Measurements from ENCODE around the gene SFXN1. TPM values are rescaled to one million over a fixed set of nuclear protein-coding genes. Genes with fewer than 3 reads are reported as not detected.

The SFXN1 gene
- total RNA-seq, 4 donors from 2014 or later = 28.0 to 48.1 (median 36.0) TPM

DNA sequence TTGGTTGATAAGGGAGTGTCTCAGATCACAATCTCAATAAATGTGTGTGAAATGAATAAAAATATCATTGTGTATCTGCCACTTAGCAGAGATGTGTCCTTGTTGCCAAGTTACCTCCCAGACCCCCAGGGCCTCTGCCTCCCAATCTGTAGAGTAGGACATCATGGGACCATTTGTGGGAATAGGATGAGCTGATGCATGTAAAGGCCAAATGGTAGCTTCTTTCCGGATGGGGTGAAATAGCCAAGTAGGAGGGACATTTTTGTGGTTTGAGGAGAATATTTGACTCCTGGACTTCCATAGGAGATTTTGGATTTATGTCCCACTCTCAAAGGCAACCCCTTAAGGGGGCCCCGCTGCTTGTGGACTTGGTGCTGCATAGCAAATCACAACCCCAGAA, 96.9 kb downstream of the SFXN1 start:
- no peak overlapping the region for H3K27ac ChIP-seq
- no peaks in the 10 kb centered on the region for H3K27me3 ChIP-seq
- whole genome bisulfite sequencing, 2 donors = 89 to 100% methylated on average over 2 of the region's 2 CpGs
- DNase-seq = no peak
- no peaks in the 10 kb centered on the region for H3K4me1 ChIP-seq
- intact Hi-C loops (cut with DNase I) = no loop called here
- no peaks in the 10 kb centered on the region for H3K36me3 ChIP-seq
- no peaks in the 10 kb centered on the region for H3K9me3 ChIP-seq
- H3K4me3 ChIP-seq (replicated peaks in 1 of 3) = no peak overlapping the region
- TF ChIP-seq CTCF (IDR thresholded peaks at IDR 0.05) = no peak
- no peak for TF ChIP-seq POLR2A (IDR thresholded peaks at IDR 0.05)

DNA sequence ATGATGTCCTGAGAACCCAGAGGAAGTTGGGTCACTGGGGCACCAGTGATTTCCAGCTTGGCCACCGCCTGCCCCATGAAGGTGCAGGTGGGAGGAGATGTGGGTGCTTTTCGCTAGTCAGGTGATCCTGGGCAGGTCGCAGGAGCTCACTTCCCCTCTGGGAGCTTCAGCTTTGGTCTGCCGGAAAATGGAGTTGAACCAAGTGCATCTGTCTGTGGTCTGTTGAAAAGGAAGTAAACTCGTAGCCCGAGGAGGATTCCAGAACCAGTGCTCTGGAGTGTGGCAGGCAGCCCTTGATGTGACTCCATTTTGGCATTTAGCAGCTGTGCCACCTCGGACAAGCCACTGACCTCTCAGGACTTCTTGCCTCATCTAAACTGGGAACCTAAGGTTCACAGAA, 97.7 kb downstream of the SFXN1 start:
- H3K9me3 ChIP-seq = no peaks in the 10 kb centered on the region
- H3K36me3 ChIP-seq = no peaks in the 10 kb centered on the region
- H3K4me1 ChIP-seq = no peaks in the 10 kb centered on the region
- intact Hi-C loops (cut with DNase I) = no loop called here
- no peak for TF ChIP-seq CTCF (IDR thresholded peaks at IDR 0.05)
- TF ChIP-seq POLR2A (IDR thresholded peaks at IDR 0.05) = no peak
- WGBS, 2 donors = 56 to 69% methylated on average over 5 to 6 of the region's 7 CpGs
- H3K4me3 ChIP-seq (replicated peaks in 1 of 3) = no peak overlapping the region
- no peaks in the 10 kb centered on the region for H3K27me3 ChIP-seq
- no peak for DNase-seq
- no peak overlapping the region for H3K27ac ChIP-seq

DNA sequence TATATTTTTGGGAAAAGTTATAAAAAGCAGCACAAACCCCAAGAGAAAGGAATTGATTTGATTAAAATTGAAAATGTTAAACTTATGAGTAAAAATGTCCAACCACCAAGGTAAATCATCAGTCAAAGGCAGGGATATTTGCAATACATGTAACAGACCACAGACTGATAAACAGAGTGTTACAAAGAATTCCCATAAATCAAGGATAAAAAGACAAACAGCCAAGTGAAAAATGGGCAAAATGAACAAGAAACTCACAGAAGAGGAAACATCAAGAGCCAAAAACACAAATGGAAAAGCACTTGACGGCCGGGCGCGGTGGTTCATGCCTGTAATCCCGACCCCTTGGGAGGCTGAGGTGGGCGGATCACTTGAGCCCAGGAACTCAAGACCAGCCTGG, 98.2 kb downstream of the SFXN1 start:
- intact Hi-C loops (cut with DNase I) = no loop called here
- 57 to 64% methylated on average over 6 of the region's 6 CpGs for whole genome bisulfite sequencing, 2 donors
- TF ChIP-seq POLR2A (IDR thresholded peaks at IDR 0.05) (no peak), CTCF (IDR thresholded peaks at IDR 0.05) (no peak)
- H3K9me3 ChIP-seq = no peaks in the 10 kb centered on the region
- H3K27me3 ChIP-seq = no peaks in the 10 kb centered on the region
- no peak for DNase-seq
- H3K4me3 ChIP-seq (replicated peaks in 1 of 3) = no peak overlapping the region
- no peaks in the 10 kb centered on the region for H3K4me1 ChIP-seq
- no peaks in the 10 kb centered on the region for H3K36me3 ChIP-seq
- H3K27ac ChIP-seq = no peak overlapping the region

Other genes starting within 250 kb of the SFXN1 start
- gene DRD1, start 34.4 kb upstream of the SFXN1 start, total RNA-seq = not detected
- gene HRH2, start 179.5 kb downstream of the SFXN1 start, total RNA-seq = 1 to 10 TPM in 2 of 4 donors, under 1 TPM in 2; 0.44 to 2.3 (median 1.4) TPM